Effector memory CD4-positive, alpha-beta T cell (primary cell): ENCODE results near the gene MOV10.
"Not testable (repeated sequence)": the region's sequence is repeated elsewhere in the genome, so short reads cannot be mapped to it uniquely, and the experiment has no call there.

Experiments
- DNase-seq, 3 donors: peaks; one replicate each; pipeline ENCODE4 v3.0.0-alpha.2; 2020
- H3K27ac ChIP-seq: 2 replicates; pipeline ENCODE4 v1.7.0; 2013; ENCODE audit warnings: mild to moderate bottlenecking, low read length, moderate library complexity; ENCODE audit not compliant: insufficient read depth, poor library complexity, severe bottlenecking
- H3K27me3 ChIP-seq: replicated peaks from 2 replicates; pipeline ENCODE4 v1.7.0; 2013; ENCODE audit warnings: mild to moderate bottlenecking, low read length; ENCODE audit not compliant: insufficient read depth, control insufficient read depth, poor library complexity, severe bottlenecking
- H3K36me3 ChIP-seq: 2 replicates; pipeline ENCODE4 v1.7.0; 2013; ENCODE audit warnings: mild to moderate bottlenecking, low read length, moderate library complexity; ENCODE audit not compliant: control insufficient read depth, insufficient read depth
- H3K4me1 ChIP-seq: 2 replicates; pipeline ENCODE4 v1.7.0; 2013; ENCODE audit warnings: low read length, mild to moderate bottlenecking; ENCODE audit not compliant: control insufficient read depth, insufficient read depth, poor library complexity, severe bottlenecking
- H3K4me3 ChIP-seq: 2 replicates; pipeline ENCODE4 v1.7.0; 2013; ENCODE audit warnings: low read length, low read depth, mild to moderate bottlenecking; ENCODE audit not compliant: insufficient read depth, poor library complexity, severe bottlenecking
- H3K9me3 ChIP-seq: 2 replicates; pipeline ENCODE4 v1.7.0; 2013; ENCODE audit warnings: mild to moderate bottlenecking, low read length, moderate library complexity; ENCODE audit not compliant: control insufficient read depth

Gene MOV10

GRCh38 chr1:112719706-112720105, 45.2 kb downstream of the MOV10 start:
- H3K27me3 ChIP-seq: peaks cover 7% of the 10 kb centered on the region
- H3K36me3 ChIP-seq: no peaks in the 10 kb centered on the region
- H3K9me3 ChIP-seq: no peaks in the 10 kb centered on the region
- DNase-seq: no peak
- H3K27ac ChIP-seq: no peak overlapping the region
- H3K4me1 ChIP-seq: peaks cover 18% of the 10 kb centered on the region
- no peak overlapping the region for H3K4me3 ChIP-seq

- Histone ChIP-seq H3K4me3 (no peak overlapping the region), H3K36me3 (no peaks in the 10 kb centered on the region), H3K4me1 (peaks cover 11% of the 10 kb centered on the region), H3K27ac (no peak overlapping the region), H3K9me3 (no peaks in the 10 kb centered on the region), H3K27me3 (peaks cover 7% of the 10 kb centered on the region)
- no peak for DNase-seq
Observed at GRCh38 chr1:112720800-112721199, 46.3 kb downstream of the MOV10 start.

GRCh38 chr1:112721294-112721693, 46.8 kb downstream of the MOV10 start:
- DNase-seq, H3K27me3 ChIP-seq, H3K4me1 ChIP-seq: not testable (repeated sequence)

GRCh38 chr1:112721966-112722524, 47.6 kb downstream of the MOV10 start:
- Histone ChIP-seq H3K9me3 (no peaks in the 10 kb centered on the region), H3K36me3 (no peaks in the 10 kb centered on the region), H3K27me3 (peaks cover 7% of the 10 kb centered on the region), H3K27ac (no peak overlapping the region), H3K4me3 (no peak overlapping the region), H3K4me1 (peaks cover 5% of the 10 kb centered on the region)
- DNase-seq: no peak

More at GRCh38 chr1:112721294-112721693, 46.8 kb downstream of the MOV10 start:
- H3K9me3 ChIP-seq, H3K27ac ChIP-seq, H3K36me3 ChIP-seq, H3K4me3 ChIP-seq: not testable (repeated sequence)

GRCh38 chr1:112722601-112723510, 48.4 kb downstream of the MOV10 start:
- peaks cover 7% of the 10 kb centered on the region for H3K27me3 ChIP-seq
- no peak overlapping the region for H3K4me3 ChIP-seq

GRCh38 chr1:112723511-112723839, 49.0 kb downstream of the MOV10 start:
- Histone ChIP-seq H3K4me3 (no peak overlapping the region), H3K27me3 (peaks cover 7% of the 10 kb centered on the region)

More at GRCh38 chr1:112722601-112723510, 48.4 kb downstream of the MOV10 start:
- H3K4me1 ChIP-seq: peaks cover 5% of the 10 kb centered on the region
- no peaks in the 10 kb centered on the region for H3K36me3 ChIP-seq
- H3K9me3 ChIP-seq: no peaks in the 10 kb centered on the region
- no peak overlapping the region for H3K27ac ChIP-seq
- DNase-seq: no peak

GRCh38 chr1:112724240-112724639, 49.8 kb downstream of the MOV10 start:
- H3K4me1 ChIP-seq, H3K4me3 ChIP-seq, H3K27me3 ChIP-seq, H3K36me3 ChIP-seq, H3K27ac ChIP-seq, H3K9me3 ChIP-seq, DNase-seq: not testable (repeated sequence)

More at GRCh38 chr1:112723511-112723839, 49.0 kb downstream of the MOV10 start:
- Histone ChIP-seq H3K9me3 (no peaks in the 10 kb centered on the region), H3K4me1 (peaks cover 5% of the 10 kb centered on the region), H3K27ac (no peak overlapping the region), H3K36me3 (no peaks in the 10 kb centered on the region)
- no peak for DNase-seq

- Histone ChIP-seq H3K9me3 (no peaks in the 10 kb centered on the region), H3K36me3 (no peaks in the 10 kb centered on the region), H3K27me3 (no peaks in the 10 kb centered on the region), H3K27ac (no peak overlapping the region), H3K4me1 (no peaks in the 10 kb centered on the region), H3K4me3 (no peak overlapping the region)
- DNase-seq: no peak
Observed at GRCh38 chr1:112727716-112728115, 53.3 kb downstream of the MOV10 start.

- DNase-seq, H3K27ac ChIP-seq, H3K9me3 ChIP-seq, H3K36me3 ChIP-seq, H3K4me3 ChIP-seq, H3K27me3 ChIP-seq, H3K4me1 ChIP-seq: not testable (repeated sequence)
Observed at GRCh38 chr1:112728306-112728971, 54.0 kb downstream of the MOV10 start.

GRCh38 chr1:112729011-112729410, 54.6 kb downstream of the MOV10 start:
- H3K9me3 ChIP-seq, H3K4me3 ChIP-seq, H3K4me1 ChIP-seq, DNase-seq, H3K36me3 ChIP-seq, H3K27me3 ChIP-seq, H3K27ac ChIP-seq: not testable (repeated sequence)
